HL-60 (cell line): Measurements from ENCODE around the gene POLR1G.

Experiments used
- CTCF ChIP-seq: IDR thresholded peaks from one replicate; pipeline ENCODE4 v1.5.1; 2011; ENCODE audit warnings: low read length, control low read depth, inconsistent platforms; ENCODE audit not compliant: insufficient read depth
- GABPA ChIP-seq: IDR thresholded peaks from 2 replicates; pipeline ENCODE4 v1.6.1; 2012; ENCODE audit warnings: low read depth
- POLR2AphosphoS5 ChIP-seq: IDR thresholded peaks from 2 replicates; pipeline ENCODE4 v1.6.1; 2012; ENCODE audit warnings: low read depth
- REST ChIP-seq: IDR thresholded peaks from 2 replicates; pipeline ENCODE4 v1.6.1; 2012; ENCODE audit warnings: low read depth; ENCODE audit not compliant: insufficient replicate concordance
- SPI1 ChIP-seq: IDR thresholded peaks from 2 replicates; pipeline ENCODE4 v1.6.1; 2012; ENCODE audit warnings: low read depth, mild to moderate bottlenecking, borderline replicate concordance

GRCh38 chr19:45408121-45408520, 1.7 kb downstream of the POLR1G start:
- TF ChIP-seq CTCF (no peak), POLR2AphosphoS5 (no peak), REST (no peak), GABPA (no peak), SPI1 (no peak)
